Hippocampal formation (tissue), 2 donors: Measurements from ENCODE around the gene PLD3.
"Not testable (repeated sequence)": the region's sequence is repeated elsewhere in the genome, so short reads cannot be mapped to it uniquely, and the experiment has no call there.

ENCODE experiments used
- DNase-seq, 2 donors: peaks; one replicate each; lab custom pipeline; 2025; lab: John Stamatoyannopoulos, UW

Gene PLD3

DNA sequence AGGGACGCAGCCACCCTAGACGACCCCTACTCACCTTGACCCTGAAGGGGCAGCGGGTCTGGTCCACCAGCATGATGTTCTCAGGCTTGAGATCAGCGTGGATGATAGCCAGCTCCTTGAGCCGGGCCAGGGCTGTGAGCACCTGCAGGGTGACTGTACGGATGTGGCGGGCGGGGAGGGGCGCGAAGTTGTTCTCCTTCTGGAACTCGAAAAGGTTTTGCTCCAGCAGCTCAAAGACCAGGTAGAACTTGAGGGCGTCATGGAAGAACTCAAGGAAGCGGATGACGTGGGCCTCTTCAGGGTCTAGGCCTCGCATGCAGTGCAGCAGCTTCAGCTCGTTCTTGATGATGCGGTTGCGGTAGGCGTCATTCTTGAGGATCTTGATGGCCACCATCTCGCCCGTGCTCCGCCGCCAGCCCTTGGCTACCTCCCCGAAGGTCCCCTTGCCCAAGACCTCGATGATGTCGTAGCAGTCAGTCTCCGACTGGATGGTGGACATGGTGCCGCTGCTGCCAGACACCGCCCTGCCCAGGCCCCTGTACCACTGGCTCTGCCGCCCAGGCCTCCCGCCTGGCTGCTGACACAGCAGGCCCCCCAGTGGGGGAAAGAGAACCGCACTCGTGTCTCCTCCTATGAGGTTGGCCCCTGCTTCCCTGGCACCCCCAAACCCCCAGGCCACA lies 41.0 kb downstream of the PLD3 start:
- DNase-seq = no peak

DNA sequence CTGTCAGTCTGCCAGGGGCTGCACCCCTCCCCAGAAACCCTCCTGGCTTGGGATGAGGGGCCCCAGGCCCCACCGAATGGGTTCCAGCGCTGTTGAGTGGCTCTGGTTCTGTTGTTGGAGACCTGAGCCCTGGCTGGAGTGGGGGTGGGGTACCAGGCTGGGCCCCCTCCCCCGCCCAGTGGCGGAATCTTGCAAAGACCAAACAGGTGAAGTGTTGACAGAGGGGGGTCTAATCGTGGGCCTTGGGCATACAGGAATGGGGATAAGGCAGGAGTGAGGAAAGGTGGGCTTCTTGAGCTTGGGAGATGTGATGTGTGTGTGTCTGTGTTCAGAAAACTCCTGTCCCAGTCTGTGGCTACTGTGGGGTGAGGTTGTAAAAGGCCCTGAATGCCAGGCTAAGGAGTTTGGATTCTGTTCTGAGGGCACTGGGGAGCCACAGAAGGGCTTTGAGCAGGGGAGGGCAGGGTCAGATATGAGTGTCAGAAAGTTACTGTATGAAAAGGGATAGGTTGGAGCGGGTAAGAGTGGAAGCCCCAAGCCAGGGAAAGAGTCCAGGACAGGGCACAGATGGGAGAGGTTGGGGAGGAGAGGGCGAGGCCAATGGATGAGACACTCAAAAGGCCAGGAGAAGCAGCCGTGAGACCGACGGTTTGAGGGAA lies 41.7 kb downstream of the PLD3 start, which contains the start of gene HIPK4:
TSS of gene HIPK4 (minus strand) at position 98 of the 659 bp plus-strand sequence. CDS start 279 bp downstream, outside the sequence.
- DNase-seq = no peak

DNA sequence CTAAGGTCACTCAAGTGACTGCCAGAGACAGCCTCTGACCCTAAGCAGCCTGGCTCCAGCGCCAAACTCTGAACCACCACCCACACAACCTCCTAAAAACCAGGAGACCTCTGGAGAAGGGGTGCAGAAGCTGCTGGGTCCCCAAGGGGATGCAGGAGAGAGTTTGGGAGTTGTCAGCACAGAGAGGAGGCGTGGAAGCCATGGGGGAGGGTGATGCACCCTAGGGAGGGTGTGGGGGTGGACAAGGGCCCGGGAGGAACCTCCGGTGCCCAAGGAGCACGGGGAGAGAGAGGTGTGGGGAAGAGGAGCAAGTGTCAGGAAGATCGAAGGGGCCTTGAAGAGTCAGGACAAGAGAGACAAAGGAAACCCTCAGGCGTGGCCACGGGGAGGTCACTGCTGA lies 43.6 kb downstream of the PLD3 start:
- DNase-seq = no peak

GRCh38 chr19:40392894-40393517 lies 44.5 kb downstream of the PLD3 start:
- DNase-seq = no peak

DNA sequence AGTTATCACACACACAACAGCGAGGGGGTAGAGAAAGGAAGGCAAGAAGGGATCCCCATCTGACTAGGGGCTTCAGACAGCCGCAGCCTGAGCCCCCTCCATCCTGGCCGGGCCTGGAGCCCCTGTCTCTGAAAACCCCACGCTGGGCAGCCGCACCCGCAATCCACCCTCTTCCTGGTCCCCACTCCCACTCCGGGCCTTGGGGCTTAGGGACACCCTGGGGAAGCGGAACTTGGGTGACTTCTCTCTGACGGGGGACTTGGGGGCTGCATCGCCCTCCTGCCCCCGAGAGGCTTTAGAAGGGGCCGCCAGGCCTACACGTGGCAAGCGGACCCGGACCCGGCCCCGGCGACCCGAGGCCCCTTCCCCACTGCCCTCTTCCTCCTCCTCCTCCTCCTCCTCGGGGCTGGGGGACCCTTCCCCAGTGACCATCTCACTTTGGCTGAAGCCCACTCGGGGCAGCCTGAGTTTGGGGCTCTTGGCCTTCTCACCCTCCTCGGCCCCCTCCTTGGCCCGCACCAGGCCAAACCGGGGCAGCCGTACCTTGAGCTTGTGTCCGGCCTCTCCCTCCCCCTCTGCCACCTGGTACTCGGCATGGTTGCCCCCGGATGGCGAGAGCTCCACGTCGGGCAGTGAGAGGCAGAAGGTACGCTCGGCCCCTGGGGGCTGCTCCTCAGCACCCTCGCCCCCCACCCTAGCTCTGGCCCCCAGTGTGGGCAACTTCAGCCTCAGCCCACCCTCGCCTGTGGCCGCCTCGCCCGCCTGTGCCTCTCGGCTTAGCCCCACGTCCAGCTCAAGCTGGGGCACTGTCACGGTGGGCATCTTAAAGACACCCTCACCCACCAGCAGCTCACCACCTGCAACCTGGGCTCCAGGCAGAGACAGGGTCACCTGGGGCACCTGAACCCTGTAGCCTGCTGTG lies 45.7 kb downstream of the PLD3 start:
- no peak for DNase-seq

DNA sequence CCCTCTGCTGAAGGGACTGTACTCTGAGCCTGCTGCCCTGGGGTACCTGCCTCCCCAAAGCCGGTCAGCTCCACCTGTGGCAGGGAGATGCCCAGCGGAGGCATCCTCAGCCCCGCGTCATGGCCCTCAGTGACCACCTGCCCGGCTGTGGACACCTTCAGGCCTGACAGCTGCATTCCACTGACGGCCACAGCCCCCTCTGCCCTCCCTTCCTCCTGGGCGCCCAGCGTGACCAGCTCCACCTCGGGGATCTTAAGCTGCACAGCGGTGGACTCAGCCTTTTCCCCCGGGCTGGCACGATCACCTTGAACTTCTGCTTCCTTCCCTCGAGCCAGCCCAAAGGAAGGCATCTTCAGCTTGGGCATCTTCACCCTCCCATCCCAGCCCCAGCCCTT lies 46.3 kb downstream of the PLD3 start:
- DNase-seq = no peak

DNA sequence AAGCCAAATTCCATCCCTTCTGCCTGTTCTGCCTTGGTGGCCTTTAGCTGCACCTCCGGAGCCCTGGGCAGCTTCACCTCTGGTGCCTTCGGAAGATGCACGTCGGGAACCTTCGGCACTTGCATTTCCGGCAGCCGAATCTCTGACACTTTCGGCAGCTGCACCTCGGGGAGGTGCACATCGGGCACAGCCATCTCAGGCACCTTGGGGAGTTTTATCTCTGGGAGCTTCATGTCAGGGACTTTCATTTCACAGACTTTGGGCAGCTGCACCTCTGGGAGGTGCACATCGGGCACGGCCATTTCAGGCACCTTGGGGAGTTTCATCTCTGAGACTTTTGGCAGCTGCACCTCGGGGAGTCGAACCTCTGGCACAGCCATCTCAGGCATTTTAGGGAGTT lies 47.5 kb downstream of the PLD3 start:
- no peak for DNase-seq

DNA sequence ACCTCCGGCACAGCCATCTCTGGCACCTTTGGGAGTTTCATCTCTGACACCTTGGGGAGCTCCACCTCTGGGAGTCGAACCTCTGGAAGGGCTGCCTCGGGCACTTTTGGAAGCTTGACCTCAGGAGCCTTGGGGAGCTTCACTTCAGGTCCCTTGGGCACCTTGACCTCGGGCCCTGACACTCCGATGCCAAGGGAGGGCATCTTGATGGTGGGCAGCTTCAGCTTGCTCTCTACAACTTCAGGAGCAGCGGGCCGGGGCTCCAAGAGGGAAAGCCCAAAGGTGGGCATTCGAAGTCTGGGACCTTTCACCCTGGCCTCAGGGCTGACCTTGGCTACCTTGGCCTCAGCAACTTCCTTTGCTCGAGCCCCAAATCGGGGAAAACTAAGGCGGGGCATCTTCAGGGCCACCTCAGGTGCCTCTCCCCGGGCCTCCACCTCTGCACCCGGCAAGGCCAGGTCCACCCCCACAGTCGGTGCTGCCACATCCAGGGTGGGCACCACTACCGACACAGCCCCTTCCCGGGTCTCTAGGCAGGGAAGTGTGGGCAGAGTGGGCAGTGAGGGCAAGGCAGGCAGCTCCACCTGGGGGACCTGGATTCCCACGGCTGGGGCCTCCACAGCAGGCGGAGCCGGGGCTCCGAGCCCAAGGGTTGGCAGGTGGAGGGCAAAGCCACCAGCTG lies 48.5 kb downstream of the PLD3 start:
- DNase-seq = no peak

DNA sequence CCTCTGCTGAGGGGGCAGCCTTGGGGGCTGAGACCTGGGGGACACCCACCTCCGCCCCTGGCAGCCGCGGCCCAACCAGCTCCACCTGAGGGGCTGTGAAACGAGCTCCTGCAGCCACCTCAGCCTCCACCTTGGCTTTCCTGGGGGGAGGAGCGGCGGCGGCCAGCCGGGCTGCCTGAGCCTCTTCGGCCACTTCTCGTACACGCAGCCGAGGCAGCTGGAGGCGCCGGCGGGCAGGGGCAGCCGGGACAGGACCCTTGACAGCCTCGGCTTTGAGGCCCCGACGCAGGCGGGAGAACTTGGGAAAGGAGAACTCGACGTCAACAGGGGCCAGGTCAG lies 49.0 kb downstream of the PLD3 start:
- DNase-seq = no peak

DNA sequence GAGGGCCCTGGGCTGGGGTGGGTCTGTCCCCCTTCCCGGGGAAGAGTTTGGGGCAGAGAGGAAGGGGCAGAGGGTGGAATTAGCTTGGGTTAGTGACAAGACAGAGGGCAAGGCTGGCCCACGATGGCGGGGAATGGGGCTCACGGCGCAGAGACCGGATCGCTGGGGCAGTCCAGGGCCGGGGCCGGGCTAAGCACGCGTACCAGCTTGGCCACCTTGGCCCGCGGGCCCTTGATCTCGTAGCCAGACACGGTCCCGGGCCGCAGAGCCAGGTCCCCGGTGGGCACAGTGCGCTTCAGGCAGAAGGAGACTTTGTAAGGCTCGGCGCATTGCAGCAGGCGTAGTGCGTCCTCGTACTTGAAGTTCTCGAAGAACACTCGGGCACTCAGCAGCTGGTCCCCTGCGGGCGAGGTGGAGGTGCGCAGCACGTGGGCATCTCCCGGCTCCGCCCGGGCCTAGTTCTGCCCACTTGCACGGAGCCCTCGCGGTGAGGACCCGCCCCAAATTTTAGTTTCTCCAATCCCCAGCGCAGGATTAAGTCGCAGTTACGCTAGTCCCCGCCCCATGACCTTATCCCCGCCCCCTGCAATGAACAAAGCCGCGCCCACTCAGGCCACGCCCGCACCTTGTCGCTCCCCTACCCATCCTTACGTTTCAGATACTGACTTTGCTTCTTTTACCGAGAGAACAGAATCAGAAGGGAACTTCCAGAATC lies 50.1 kb downstream of the PLD3 start:
- DNase-seq = no peak

GRCh38 chr19:40400559-40400958 lies 52.1 kb downstream of the PLD3 start:
- DNase-seq = no peak

- peak in 1 of 2 donors; percentile 44 for DNase-seq
Observed at GRCh38 chr19:40403262-40403984, 54.9 kb downstream of the PLD3 start.

DNA sequence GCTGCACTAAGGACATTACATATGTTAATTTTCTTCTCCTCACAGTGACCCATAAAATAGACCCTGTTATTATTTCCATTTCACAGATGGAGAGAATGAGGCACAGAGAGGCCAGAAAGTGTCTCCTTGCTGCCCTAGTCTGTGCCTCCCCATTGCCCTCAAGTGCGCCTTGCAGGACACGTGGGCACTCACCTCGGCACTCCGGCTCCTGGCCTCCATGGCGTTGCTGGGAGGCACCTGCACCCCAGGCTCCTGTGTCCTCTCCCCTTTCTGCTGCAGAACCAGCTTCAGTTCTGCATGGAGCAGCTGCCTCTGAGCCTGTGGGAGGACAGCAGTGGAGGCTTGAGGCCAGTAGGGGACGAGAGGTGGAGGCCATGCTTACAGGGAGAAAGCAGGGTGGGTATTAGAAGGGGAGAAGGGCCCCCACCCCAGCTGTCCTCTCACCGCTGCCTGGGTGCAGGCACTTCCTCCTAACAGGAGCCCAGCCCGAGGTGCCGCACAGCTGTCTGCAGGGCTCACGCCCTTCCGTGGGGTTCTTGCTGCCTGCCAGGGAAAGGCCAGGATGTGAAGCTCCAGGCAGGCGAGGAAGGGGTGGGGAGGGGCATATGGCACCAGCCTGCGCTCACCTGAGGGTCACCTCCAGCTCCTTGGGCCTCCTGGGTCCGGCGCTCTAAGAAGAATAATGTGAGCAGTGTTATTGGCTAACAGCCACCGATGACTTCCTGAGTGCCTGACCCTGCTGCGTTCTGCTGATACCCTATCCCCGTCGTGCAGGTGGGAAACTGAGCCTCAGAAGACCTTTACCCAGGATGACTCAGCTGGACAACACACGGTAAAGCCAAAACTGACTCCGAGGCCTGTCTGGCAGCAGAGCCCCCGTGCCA lies 59.5 kb downstream of the PLD3 start:
- DNase-seq = no peak

GRCh38 chr19:40408598-40408925 lies 60.1 kb downstream of the PLD3 start:
- DNase-seq = not testable (repeated sequence)

DNA sequence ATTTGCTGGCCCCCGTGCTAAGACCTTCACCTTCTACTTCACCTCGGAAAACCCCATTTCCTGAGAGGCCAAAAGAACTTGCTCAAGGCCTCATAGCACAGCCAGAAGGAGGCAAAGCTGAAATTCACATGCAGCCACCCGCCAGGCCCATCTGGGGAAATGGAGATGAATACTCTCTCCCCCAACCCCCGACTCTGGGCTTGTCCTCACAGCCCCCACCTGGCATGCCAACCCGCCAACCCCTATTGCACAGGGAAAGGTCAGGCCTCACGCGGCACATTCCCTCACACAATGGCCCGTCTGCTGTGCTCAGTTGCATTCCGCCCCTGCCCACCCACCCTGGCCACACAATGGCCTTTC lies 61.5 kb downstream of the PLD3 start:
- DNase-seq = no peak

GRCh38 chr19:40411125-40411842 lies 62.8 kb downstream of the PLD3 start:
- no peak for DNase-seq

DNA sequence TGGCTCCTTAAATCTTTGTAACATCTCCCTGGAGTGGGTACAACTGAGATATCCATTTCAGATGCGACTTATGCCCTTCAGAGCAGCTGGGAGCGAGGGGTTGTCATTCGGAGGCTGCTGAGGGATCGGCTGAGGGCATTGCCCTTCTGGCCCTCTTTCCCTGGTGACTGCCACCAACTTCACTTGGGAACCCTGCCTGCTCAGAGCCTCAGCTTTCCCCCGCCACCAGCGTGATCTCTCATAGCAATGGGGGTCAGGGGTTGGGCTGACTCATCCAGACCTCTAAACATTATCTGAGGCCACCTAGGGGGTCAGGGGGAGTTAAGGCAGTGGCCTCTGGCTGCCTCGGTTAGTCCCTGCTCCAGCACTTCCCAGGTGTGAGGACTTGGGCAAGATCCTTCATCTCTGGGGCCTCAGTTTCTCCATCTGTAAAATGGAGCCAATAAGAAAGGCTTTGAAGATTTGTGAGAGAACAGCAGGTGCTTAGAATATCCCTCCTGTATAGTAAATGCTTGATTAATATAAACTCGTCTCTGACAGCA lies 63.5 kb downstream of the PLD3 start:
- DNase-seq = no peak

GRCh38 chr19:40412866-40413265 lies 64.4 kb downstream of the PLD3 start:
- DNase-seq = no peak
